Osteocyte (in vitro differentiated cells): ENCODE results near the gene ELF2. TPM values are rescaled to one million over a fixed set of nuclear protein-coding genes. Genes with fewer than 3 reads are reported as not detected.

Source experiments
- DNase-seq: peaks from one replicate; pipeline ENCODE4 v3.0.0; 2021; ENCODE audit warnings: mixed read lengths; ENCODE audit not compliant: unreplicated experiment; ENCODE audit errors: extremely low spot score
- H3K27ac Mint-ChIP-seq: one replicate; pipeline ENCODE4 v1.8.0; 2021; ENCODE audit warnings: mild to moderate bottlenecking, mixed read lengths; ENCODE audit not compliant: unreplicated experiment
- H3K27me3 Mint-ChIP-seq: one replicate; pipeline ENCODE4 v1.8.0; 2021; ENCODE audit warnings: mixed read lengths; ENCODE audit not compliant: unreplicated experiment
- H3K36me3 Mint-ChIP-seq: one replicate; pipeline ENCODE4 v1.8.0; 2021; ENCODE audit warnings: mixed read lengths; ENCODE audit not compliant: unreplicated experiment
- H3K4me1 Mint-ChIP-seq: one replicate; pipeline ENCODE4 v1.8.0; 2021; ENCODE audit warnings: mixed read lengths; ENCODE audit not compliant: unreplicated experiment
- H3K4me3 Mint-ChIP-seq: one replicate; pipeline ENCODE4 v1.8.0; 2021; ENCODE audit warnings: mild to moderate bottlenecking, moderate library complexity, mixed read lengths; ENCODE audit not compliant: unreplicated experiment
- H3K9me3 Mint-ChIP-seq: one replicate; pipeline ENCODE4 v1.8.0; 2021; ENCODE audit warnings: mixed read lengths; ENCODE audit not compliant: unreplicated experiment
- CTCF ChIP-seq: fragments of 200-600 bp; sonication (generic); IDR thresholded peaks from 2 replicates; pipeline ENCODE4 v1.5.0; 2021; ENCODE audit warnings: antibody characterized with exemption, mild to moderate bottlenecking, moderate library complexity
- total RNA-seq: library from RNA; stranded (reverse); gene quantifications from 2 replicates; pipeline ENCODE4 v1.2.1, GENCODE V29; 2021

The ELF2 gene
- total RNA-seq, 1 donor from 2014 or later = 47.6 TPM

DNA sequence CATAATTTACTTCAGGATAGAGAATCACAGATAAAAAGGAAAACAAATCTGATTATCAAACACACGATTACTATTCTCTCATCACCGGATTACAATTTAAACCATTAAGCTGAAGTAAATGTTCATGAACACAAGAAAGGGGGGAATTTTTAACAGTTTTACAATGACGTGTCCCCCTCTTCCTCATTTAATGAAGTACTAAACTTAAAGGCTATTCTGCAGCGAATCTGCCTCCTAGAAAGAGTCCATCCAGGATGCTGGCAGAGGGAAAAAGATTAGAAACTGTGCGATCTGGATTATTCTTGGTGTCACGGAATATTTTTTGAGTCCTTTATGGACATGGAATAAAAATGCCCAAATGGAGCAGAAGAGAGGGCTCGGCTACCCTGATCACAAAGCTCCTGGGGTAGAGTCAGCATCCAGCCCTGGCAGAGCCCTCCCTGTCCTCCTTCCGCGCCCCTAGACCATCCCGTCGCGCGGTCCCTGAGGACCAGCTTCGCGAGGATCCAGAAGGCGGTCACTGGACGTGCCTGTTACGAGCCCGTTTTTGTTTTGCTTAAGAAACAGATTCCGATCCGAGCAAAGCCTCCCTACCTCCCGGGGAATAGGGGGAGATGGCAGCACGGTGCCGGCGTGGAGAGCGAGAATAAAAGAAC lies 1.2 kb downstream of the ELF2 start:
- Mint-ChIP-seq H3K27ac (peak overlapping the region; percentile 92), H3K27me3 (no peaks in the 10 kb centered on the region), H3K36me3 (no peaks in the 10 kb centered on the region), H3K4me1 (peaks cover 24% of the 10 kb centered on the region), H3K9me3 (no peaks in the 10 kb centered on the region), H3K4me3 (peak overlapping the region; percentile 94)
- no peak for TF ChIP-seq CTCF
- no peak for DNase-seq

GRCh38 chr4:139171876-139172691 lies 4.9 kb downstream of the ELF2 start:
- H3K4me1 Mint-ChIP-seq = peaks cover 34% of the 10 kb centered on the region
- H3K4me3 Mint-ChIP-seq = no peak overlapping the region
- no peaks in the 10 kb centered on the region for H3K9me3 Mint-ChIP-seq
- H3K36me3 Mint-ChIP-seq = no peaks in the 10 kb centered on the region
- H3K27me3 Mint-ChIP-seq = no peaks in the 10 kb centered on the region
- TF ChIP-seq CTCF = no peak
- no peak for DNase-seq
- H3K27ac Mint-ChIP-seq = peak overlapping the region; percentile 47

- H3K4me1 Mint-ChIP-seq = peaks cover 34% of the 10 kb centered on the region
- no peaks in the 10 kb centered on the region for H3K36me3 Mint-ChIP-seq
- TF ChIP-seq CTCF = no peak
- H3K4me3 Mint-ChIP-seq = no peak overlapping the region
- H3K27ac Mint-ChIP-seq = no peak overlapping the region
- H3K27me3 Mint-ChIP-seq = no peaks in the 10 kb centered on the region
- H3K9me3 Mint-ChIP-seq = no peaks in the 10 kb centered on the region
- no peak for DNase-seq
These were observed 6.1 kb downstream of the ELF2 start for GRCh38 chr4:139170932-139171331.

- Mint-ChIP-seq H3K27ac (peak overlapping the region; percentile 41), H3K36me3 (no peaks in the 10 kb centered on the region), H3K9me3 (no peaks in the 10 kb centered on the region), H3K4me3 (no peak overlapping the region), H3K27me3 (no peaks in the 10 kb centered on the region), H3K4me1 (peaks cover 28% of the 10 kb centered on the region)
- peak; percentile 55 for TF ChIP-seq CTCF
- no peak for DNase-seq
These were observed 9.1 kb downstream of the ELF2 start for GRCh38 chr4:139167774-139168444.

DNA sequence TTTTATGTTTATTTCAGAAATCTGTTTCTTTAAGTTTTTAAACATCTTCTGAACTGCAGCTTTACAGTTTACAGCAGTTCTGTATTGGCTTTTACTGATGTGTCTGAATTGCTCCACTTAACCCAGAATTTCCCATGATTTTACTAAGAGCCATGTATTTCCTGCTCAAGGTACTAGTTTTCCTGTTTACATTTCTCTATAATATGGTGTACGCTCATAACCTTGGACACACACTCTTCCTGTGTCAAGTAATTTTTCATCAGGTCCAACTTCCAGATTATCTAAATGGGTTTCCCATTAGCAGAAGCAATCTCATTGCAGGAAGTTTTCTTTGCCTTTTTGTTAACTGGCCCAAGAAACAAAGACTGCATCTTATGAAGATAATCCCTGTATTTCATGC lies 12.3 kb downstream of the ELF2 start:
- H3K36me3 Mint-ChIP-seq = no peaks in the 10 kb centered on the region
- no peak overlapping the region for H3K4me3 Mint-ChIP-seq
- no peak for TF ChIP-seq CTCF
- H3K4me1 Mint-ChIP-seq = peaks cover 14% of the 10 kb centered on the region
- no peaks in the 10 kb centered on the region for H3K9me3 Mint-ChIP-seq
- H3K27ac Mint-ChIP-seq = no peak overlapping the region
- no peaks in the 10 kb centered on the region for H3K27me3 Mint-ChIP-seq
- no peak for DNase-seq
